ENCODE data around the gene CCDC192.
"Not testable (repeated sequence)": the region's sequence is repeated elsewhere in the genome, so short reads cannot be mapped to it uniquely, and the experiment has no call there.

DNA sequence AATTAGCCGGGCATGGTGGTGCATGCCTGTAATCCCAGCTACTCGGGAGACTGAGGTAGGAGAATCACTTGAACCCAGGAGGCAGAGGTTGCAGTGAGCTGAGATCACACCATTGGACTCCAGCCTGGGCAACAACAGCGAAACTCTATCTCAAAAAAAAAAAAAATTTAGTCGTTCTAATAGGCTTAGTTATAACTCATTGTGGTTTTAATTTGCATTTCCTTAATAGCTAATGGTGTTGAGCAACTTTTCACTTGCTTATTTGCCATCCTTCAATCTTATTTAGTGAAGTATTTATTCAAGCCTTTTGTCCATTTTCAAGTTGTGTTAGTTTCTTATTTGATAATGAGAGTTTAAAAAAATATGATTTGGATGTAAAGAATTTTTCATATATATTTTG, 9.9 kb downstream of the CCDC192 start:
- TF ChIP-seq, protein P1, sequence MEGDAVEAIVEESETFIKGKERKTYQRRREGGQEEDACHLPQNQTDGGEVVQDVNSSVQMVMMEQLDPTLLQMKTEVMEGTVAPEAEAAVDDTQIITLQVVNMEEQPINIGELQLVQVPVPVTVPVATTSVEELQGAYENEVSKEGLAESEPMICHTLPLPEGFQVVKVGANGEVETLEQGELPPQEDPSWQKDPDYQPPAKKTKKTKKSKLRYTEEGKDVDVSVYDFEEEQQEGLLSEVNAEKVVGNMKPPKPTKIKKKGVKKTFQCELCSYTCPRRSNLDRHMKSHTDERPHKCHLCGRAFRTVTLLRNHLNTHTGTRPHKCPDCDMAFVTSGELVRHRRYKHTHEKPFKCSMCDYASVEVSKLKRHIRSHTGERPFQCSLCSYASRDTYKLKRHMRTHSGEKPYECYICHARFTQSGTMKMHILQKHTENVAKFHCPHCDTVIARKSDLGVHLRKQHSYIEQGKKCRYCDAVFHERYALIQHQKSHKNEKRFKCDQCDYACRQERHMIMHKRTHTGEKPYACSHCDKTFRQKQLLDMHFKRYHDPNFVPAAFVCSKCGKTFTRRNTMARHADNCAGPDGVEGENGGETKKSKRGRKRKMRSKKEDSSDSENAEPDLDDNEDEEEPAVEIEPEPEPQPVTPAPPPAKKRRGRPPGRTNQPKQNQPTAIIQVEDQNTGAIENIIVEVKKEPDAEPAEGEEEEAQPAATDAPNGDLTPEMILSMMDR (conservative IDR thresholded peaks at IDR 0.05; ENCODE audit: low read depth in 2 of 2) = not testable (repeated sequence)
- TF ChIP-seq POLR2AphosphoS5 (IDR thresholded peaks at IDR 0.05; ENCODE audit: low read depth); EZH2 (IDR thresholded peaks at IDR 0.05; ENCODE audit: low read depth, unreplicated experiment); CREB1 (CRISPR knock-in tag; IDR thresholded peaks at IDR 0.05; ENCODE audit: low read depth); EZH2phosphoT487 (IDR thresholded peaks at IDR 0.05; ENCODE audit: unreplicated experiment): not testable (repeated sequence)
- TF ChIP-seq, protein P2, sequence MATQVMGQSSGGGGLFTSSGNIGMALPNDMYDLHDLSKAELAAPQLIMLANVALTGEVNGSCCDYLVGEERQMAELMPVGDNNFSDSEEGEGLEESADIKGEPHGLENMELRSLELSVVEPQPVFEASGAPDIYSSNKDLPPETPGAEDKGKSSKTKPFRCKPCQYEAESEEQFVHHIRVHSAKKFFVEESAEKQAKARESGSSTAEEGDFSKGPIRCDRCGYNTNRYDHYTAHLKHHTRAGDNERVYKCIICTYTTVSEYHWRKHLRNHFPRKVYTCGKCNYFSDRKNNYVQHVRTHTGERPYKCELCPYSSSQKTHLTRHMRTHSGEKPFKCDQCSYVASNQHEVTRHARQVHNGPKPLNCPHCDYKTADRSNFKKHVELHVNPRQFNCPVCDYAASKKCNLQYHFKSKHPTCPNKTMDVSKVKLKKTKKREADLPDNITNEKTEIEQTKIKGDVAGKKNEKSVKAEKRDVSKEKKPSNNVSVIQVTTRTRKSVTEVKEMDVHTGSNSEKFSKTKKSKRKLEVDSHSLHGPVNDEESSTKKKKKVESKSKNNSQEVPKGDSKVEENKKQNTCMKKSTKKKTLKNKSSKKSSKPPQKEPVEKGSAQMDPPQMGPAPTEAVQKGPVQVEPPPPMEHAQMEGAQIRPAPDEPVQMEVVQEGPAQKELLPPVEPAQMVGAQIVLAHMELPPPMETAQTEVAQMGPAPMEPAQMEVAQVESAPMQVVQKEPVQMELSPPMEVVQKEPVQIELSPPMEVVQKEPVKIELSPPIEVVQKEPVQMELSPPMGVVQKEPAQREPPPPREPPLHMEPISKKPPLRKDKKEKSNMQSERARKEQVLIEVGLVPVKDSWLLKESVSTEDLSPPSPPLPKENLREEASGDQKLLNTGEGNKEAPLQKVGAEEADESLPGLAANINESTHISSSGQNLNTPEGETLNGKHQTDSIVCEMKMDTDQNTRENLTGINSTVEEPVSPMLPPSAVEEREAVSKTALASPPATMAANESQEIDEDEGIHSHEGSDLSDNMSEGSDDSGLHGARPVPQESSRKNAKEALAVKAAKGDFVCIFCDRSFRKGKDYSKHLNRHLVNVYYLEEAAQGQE (IDR thresholded peaks at IDR 0.05; ENCODE audit: unreplicated experiment) = not testable (repeated sequence)
